Umbilical cord (tissue), 2 donors: Measurements from ENCODE around the gene DGLUCY. TPM values are rescaled to one million over a fixed set of nuclear protein-coding genes. Genes with fewer than 3 reads are reported as not detected.
"Not testable (repeated sequence)": the region's sequence is repeated elsewhere in the genome, so short reads cannot be mapped to it uniquely, and the experiment has no call there.

Experiments used
- DNase-seq: peaks from one replicate; pipeline ENCODE4 v3.0.0-alpha.2; 2015; ENCODE audit warnings: low spot score
- total RNA-seq: library from RNA; depleted of rRNA; stranded (reverse); fragments of >200 nt; gene quantifications from one replicate; pipeline ENCODE4 v1.2.3, GENCODE V29; 2014; ENCODE audit warnings: low replicate concordance; ENCODE audit not compliant: insufficient read depth

Gene DGLUCY
- total RNA-seq, 1 donor from 2014 or later = 12.8 TPM

GRCh38 chr14:91257328-91258010 lies 143.6 kb downstream of the DGLUCY start:
- DNase-seq = peak; percentile 62

- DNase-seq = no peak
Observed at GRCh38 chr14:91258011-91258618, 144.2 kb downstream of the DGLUCY start.

- DNase-seq = no peak
Observed at GRCh38 chr14:91258876-91259275, 145.0 kb downstream of the DGLUCY start.

GRCh38 chr14:91261115-91261514 lies 147.2 kb downstream of the DGLUCY start:
- no peak for DNase-seq

GRCh38 chr14:91261986-91262549 lies 148.2 kb downstream of the DGLUCY start:
- no peak for DNase-seq

GRCh38 chr14:91263329-91263728 lies 149.5 kb downstream of the DGLUCY start:
- DNase-seq = no peak

- no peak for DNase-seq
Observed at GRCh38 chr14:91264151-91265150, 150.6 kb downstream of the DGLUCY start.

GRCh38 chr14:91265404-91265803 lies 151.5 kb downstream of the DGLUCY start:
- no peak for DNase-seq

- DNase-seq = not testable (repeated sequence)
Observed at GRCh38 chr14:91266276-91266675, 152.4 kb downstream of the DGLUCY start.

- no peak for DNase-seq
Observed at GRCh38 chr14:91267965-91268437, 154.1 kb downstream of the DGLUCY start.

GRCh38 chr14:91269076-91269991 lies 155.5 kb downstream of the DGLUCY start:
- no peak for DNase-seq

- no peak for DNase-seq
Observed at GRCh38 chr14:91270188-91270587, 156.3 kb downstream of the DGLUCY start.

- no peak for DNase-seq
Observed at GRCh38 chr14:91270619-91271018, 156.7 kb downstream of the DGLUCY start.

- DNase-seq = no peak
Observed at GRCh38 chr14:91271639-91272038, 157.8 kb downstream of the DGLUCY start.

- no peak for DNase-seq
Observed at GRCh38 chr14:91272341-91273272, 158.7 kb downstream of the DGLUCY start.

- no peak for DNase-seq
Observed at GRCh38 chr14:91273273-91273884, 159.5 kb downstream of the DGLUCY start.

GRCh38 chr14:91273885-91274273 lies 160.0 kb downstream of the DGLUCY start:
- no peak for DNase-seq

GRCh38 chr14:91274796-91275195 lies 160.9 kb downstream of the DGLUCY start:
- DNase-seq = no peak
